K562 (cell line): Measurements from ENCODE around the gene DEPDC1B. TPM values are rescaled to one million over a fixed set of nuclear protein-coding genes. Genes with fewer than 3 reads are reported as not detected.

Source experiments
- ATAC-seq: fragments of 200-7000 bp; cut with Tn5 transposase; 3 replicates; pipeline ENCODE4 v1.9.1; 2020; ENCODE audit warnings: moderate library complexity
- BruUV-seq: library from RNA; stranded (reverse); fragments of 400-500 nt; replicated peaks from 2 replicates; lab custom pipeline; 2021; lab: Mats Ljungman, UMichigan
- CTCF ChIA-PET: fragments of 300-600 bp; formaldehyde crosslinking; extraction: SDS; loops from one replicate; lab custom pipeline; 2021; ENCODE audit warnings: low intra/inter-chr PET ratio; lab: Yijun Ruan, JAX
- POLR2A ChIA-PET: fragments of 300-600, 350-650 bp; sonication (Branson Sonifier 250); formaldehyde crosslinking; extraction: SDS; loops from one replicate; lab custom pipeline; 2021; ENCODE audit warnings: antibody characterized with exemption, inconsistent platforms; lab: Yijun Ruan, JAX
- DNase-seq, 4 experiments: peaks; one replicate each; pipeline versions ENCODE4 v3.0.0 to v3.0.0-alpha.2; 2011 to 2018; ENCODE audit warnings: low spot score in 3 of 4, mixed read lengths in 3 of 4; ENCODE audit errors: extremely low read depth in 1 of 4
- FAIRE-seq: peaks from 2 replicates; lab custom pipeline; 2011; peaks lifted over from hg19 to GRCh38; lab: Jason Lieb, UNC
- H2AFZ ChIP-seq: 2 replicates; pipeline ENCODE4 v1.6.0; 2011; ENCODE audit warnings: low read depth, low read length, control low read depth, inconsistent platforms
- H3K27ac ChIP-seq: fragments of 200-600 bp; 3 replicates; pipeline ENCODE4 v1.8.0; 2011; ENCODE audit warnings: low read depth, mild to moderate bottlenecking, control low read depth, inconsistent platforms, low read length, moderate library complexity, mixed read lengths; ENCODE audit errors: extremely low read depth
- H3K27me3 ChIP-seq, 2 experiments: fragments of 300-600 bp in 1 of 2; 2 replicates in 1 of 2; 3 replicates in 1 of 2; pipeline versions ENCODE4 v1.6.0 to v1.8.0; 2011; ENCODE audit warnings: inconsistent platforms in 2 of 2, low read length in 2 of 2, mild to moderate bottlenecking in 1 of 2, mixed read lengths in 1 of 2, moderate library complexity in 1 of 2; ENCODE audit not compliant: control insufficient read depth in 2 of 2, insufficient read depth in 2 of 2
- H3K36me3 ChIP-seq: fragments of 300-600 bp; 3 replicates; pipeline ENCODE4 v1.8.0; 2011; ENCODE audit warnings: mild to moderate bottlenecking, low read length, inconsistent platforms; ENCODE audit not compliant: control insufficient read depth, insufficient read depth
- H3K4me1 ChIP-seq, 2 experiments: fragments of 200-600 bp in 1 of 2; replicated peaks in 1 of 2; 2 replicates in 1 of 2; 3 replicates in 1 of 2; pipeline versions ENCODE4 v1.5.1 to v1.8.0; 2011; ENCODE audit warnings: inconsistent platforms in 2 of 2, low read length in 2 of 2, mild to moderate bottlenecking in 1 of 2, mixed read lengths in 1 of 2, moderate library complexity in 1 of 2; ENCODE audit not compliant: control insufficient read depth in 2 of 2, insufficient read depth in 2 of 2
- H3K4me2 ChIP-seq: 2 replicates; pipeline ENCODE4 v1.6.1; 2011; ENCODE audit warnings: low read length, control low read depth, inconsistent platforms, mixed read lengths; ENCODE audit not compliant: insufficient read depth
- H3K4me3 ChIP-seq: fragments of 200-600 bp; sonication (generic), shearing (Covaris generic); 2 replicates; pipeline ENCODE4 v1.5.1; 2016; ENCODE audit warnings: control low read depth, inconsistent platforms
- H3K79me2 ChIP-seq: fragments of 200-600 bp; 3 replicates; pipeline ENCODE4 v1.8.0; 2011; ENCODE audit warnings: low read length, inconsistent platforms; ENCODE audit not compliant: control insufficient read depth, insufficient read depth
- H3K9ac ChIP-seq, 2 experiments: 2 replicates each; pipeline versions ENCODE4 v1.6.0 to v1.6.1; 2011; ENCODE audit warnings: low read depth in 2 of 2, low read length in 2 of 2, control low read depth in 1 of 2, inconsistent platforms in 1 of 2, mild to moderate bottlenecking in 1 of 2, mixed read lengths in 1 of 2; ENCODE audit not compliant: insufficient read depth in 1 of 2
- H3K9me1 ChIP-seq: one replicate; pipeline ENCODE4 v1.6.0; 2011; ENCODE audit warnings: inconsistent platforms, mild to moderate bottlenecking, low read length, moderate library complexity; ENCODE audit not compliant: control insufficient read depth, insufficient read depth
- H3K9me3 ChIP-seq: replicated peaks from 2 replicates; pipeline ENCODE4 v1.5.1; 2011; ENCODE audit warnings: low read depth, low read length, inconsistent platforms; ENCODE audit not compliant: control insufficient read depth, insufficient read depth
- H4K20me1 ChIP-seq: replicated peaks from 2 replicates; pipeline ENCODE4 v1.6.1; 2011; ENCODE audit warnings: low read length, inconsistent platforms, mixed read lengths; ENCODE audit not compliant: control insufficient read depth, insufficient read depth
- BRCA1 ChIP-seq, 2 experiments: fragments of 450-650 bp in 1 of 2; sonication (generic) in 1 of 2; formaldehyde crosslinking in 1 of 2; IDR thresholded peaks; 2 replicates each; pipeline versions ENCODE4 v1.5.0 to v1.6.1; 2017 to 2020; ENCODE audit warnings: mild to moderate bottlenecking in 1 of 2, missing genetic modification reagents in 1 of 2
- EGR1 ChIP-seq: fragments of 450-650 bp; conservative IDR thresholded peaks from 2 replicates; pipeline ENCODE4 v1.6.1; 2017; ENCODE audit warnings: mild to moderate bottlenecking
- FIP1L1 ChIP-seq: fragments of 200-400 bp; formaldehyde crosslinking; IDR thresholded peaks from 2 replicates; pipeline ENCODE4 v1.6.1; 2018; ENCODE audit warnings: mild to moderate bottlenecking, low read depth, low read length; ENCODE audit not compliant: poor library complexity, severe bottlenecking
- NFIC ChIP-seq: fragments of 450-650 bp; IDR thresholded peaks from 2 replicates; pipeline ENCODE4 v1.6.1; 2017; ENCODE audit warnings: mild to moderate bottlenecking, inconsistent platforms
- RFX5 ChIP-seq: IDR thresholded peaks from 2 replicates; pipeline ENCODE4 v1.6.1; 2011; ENCODE audit warnings: low read depth, mild to moderate bottlenecking, improper control_type of control experiment, low read length
- XRCC5 ChIP-seq: fragments of 200-400 bp; formaldehyde crosslinking; IDR thresholded peaks from 2 replicates; pipeline ENCODE4 v1.6.1; 2017; ENCODE audit warnings: low read depth, mild to moderate bottlenecking, low read length
- WGBS: fragments of 100-300 bp; shearing (Covaris generic); methylation state at CpG from one replicate; pipeline ENCODE4 v1.1.6; 2016; ENCODE audit warnings: low coverage, mixed read lengths; ENCODE audit not compliant: insufficient coverage; ENCODE audit errors: missing lambda C conversion rate; 5-methylcytosine and 5-hydroxymethylcytosine counted together
- in situ Hi-C: fragments of 300-500 bp; cut with MboI; formaldehyde crosslinking; loops from 4 replicates; pipeline ENCODE4 v1.15.0; 2018; ENCODE audit warnings: inconsistent platforms, mixed read lengths
- intact Hi-C: fragments of 100-400 bp; cut with micrococcal nuclease; formaldehyde crosslinking; loops from 2 replicates; pipeline ENCODE4 v1.14.2; 2022
- polyA plus RNA-seq, 8 experiments: library from polyadenylated mRNA; depleted of rRNA in 4 of 8; stranded (reverse) in 5 of 8; unstranded in 3 of 8; fragments of >200 nt; fragmentation: Nextera tagmentation in 2 of 8; fragmentation: Illumina TruSeq in 1 of 8; extraction: Ambion mirVana in 2 of 8; extraction: Trizol in 1 of 8; gene quantifications; 2 replicates each; pipeline versions ENCODE4 v1.2.1 to v1.2.3, GENCODE V29; 2011 to 2014; ENCODE audit warnings: inconsistent platforms in 1 of 8, missing spikeins in 1 of 8
- total RNA-seq, 7 experiments: library from RNA; depleted of rRNA in 6 of 7; stranded (reverse); fragments of >200 nt in 6 of 7; fragmentation: Illumina TruSeq in 2 of 7; extraction: Trizol in 2 of 7; gene quantifications; 2 replicates each; pipeline versions ENCODE4 v1.2.1 to v1.2.3, GENCODE V29; 2011 to 2021; ENCODE audit warnings: low replicate concordance in 1 of 7
- TF ChIP-seq, protein P1 (sequence below): fragments of 450-650 bp; formaldehyde crosslinking; IDR thresholded peaks from 2 replicates; pipeline ENCODE4 v1.4.0; 2020; ENCODE audit warnings: mild to moderate bottlenecking, mixed read lengths
- TF ChIP-seq, protein P2 (sequence below): fragments of 250-450 bp; sonication (Bioruptor Pico); IDR thresholded peaks from 2 replicates; pipeline ENCODE4 v1.8.0; 2022; ENCODE audit warnings: moderate library complexity, mild to moderate bottlenecking, inconsistent platforms

Gene DEPDC1B
- total and polyA plus RNA-seq, 9 of the 15 experiments (the other 6 are each of a cell fraction or from before 2014, with no cell fraction given), result 36.0 to 67.2 (median 44.5) TPM

DNA sequence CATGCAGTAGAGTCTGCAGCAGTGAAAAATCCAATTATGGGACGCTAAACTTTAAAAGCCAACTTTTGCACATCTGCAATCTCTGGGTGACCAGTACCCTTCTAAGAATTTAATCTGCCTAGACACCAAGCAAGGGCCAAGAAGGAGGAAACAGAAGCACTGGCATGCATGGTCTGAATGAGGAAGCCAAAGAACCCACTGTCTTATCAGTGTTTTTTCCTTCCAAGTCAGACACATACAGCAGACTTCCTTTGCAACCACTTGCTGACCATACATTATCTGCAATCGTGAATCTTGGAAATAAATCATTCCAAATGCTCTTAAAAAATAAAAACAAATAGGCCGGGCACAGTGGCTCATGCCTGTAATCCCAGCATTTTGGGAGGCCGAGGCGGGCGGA, 65.9 kb downstream of the DEPDC1B start:
- no peak for DNase-seq
- Histone ChIP-seq H3K27ac (no peak overlapping the region), H3K4me3 (no peak overlapping the region), H3K79me2 (no peaks in the 10 kb centered on the region), H3K4me2 (no peak overlapping the region), H3K9ac (no peak overlapping the region), H3K9me3 (no peaks in the 10 kb centered on the region), H3K9me1 (no peaks in the 10 kb centered on the region), H3K4me1 (0 out of 5 replicates have a peak, but pooled peaks cover 0 to 4% of the 10 kb centered on the region in 2 experiments), H3K36me3 (peaks cover 54% of the 10 kb centered on the region), H2AFZ (no peak overlapping the region), H3K27me3 (no peaks in the 10 kb centered on the region), H4K20me1 (no peaks in the 10 kb centered on the region)
- CTCF ChIA-PET, result no interaction called here
- BruUV-seq, result no TSS peak
- POLR2A ChIA-PET, result no interaction called here
- no peak for ATAC-seq
- no peak for FAIRE-seq
- no peak for TF ChIP-seq NFIC
- no peak for TF ChIP-seq XRCC5
- no peak for TF ChIP-seq RFX5
- no peak for TF ChIP-seq BRCA1 (IDR thresholded peaks at IDR 0.05)
- no peak for TF ChIP-seq BRCA1 (CRISPR knock-in tag; IDR thresholded peaks at IDR 0.05)
- TF ChIP-seq, protein P1, sequence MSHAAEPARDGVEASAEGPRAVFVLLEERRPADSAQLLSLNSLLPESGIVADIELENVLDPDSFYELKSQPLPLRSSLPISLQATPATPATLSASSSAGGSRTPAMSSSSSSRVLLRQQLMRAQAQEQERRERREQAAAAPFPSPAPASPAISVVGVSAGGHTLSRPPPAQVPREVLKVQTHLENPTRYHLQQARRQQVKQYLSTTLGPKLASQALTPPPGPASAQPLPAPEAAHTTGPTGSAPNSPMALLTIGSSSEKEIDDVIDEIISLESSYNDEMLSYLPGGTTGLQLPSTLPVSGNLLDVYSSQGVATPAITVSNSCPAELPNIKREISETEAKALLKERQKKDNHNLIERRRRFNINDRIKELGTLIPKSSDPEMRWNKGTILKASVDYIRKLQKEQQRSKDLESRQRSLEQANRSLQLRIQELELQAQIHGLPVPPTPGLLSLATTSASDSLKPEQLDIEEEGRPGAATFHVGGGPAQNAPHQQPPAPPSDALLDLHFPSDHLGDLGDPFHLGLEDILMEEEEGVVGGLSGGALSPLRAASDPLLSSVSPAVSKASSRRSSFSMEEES (CRISPR knock-in tag), result no peak
- TF ChIP-seq, protein P2, sequence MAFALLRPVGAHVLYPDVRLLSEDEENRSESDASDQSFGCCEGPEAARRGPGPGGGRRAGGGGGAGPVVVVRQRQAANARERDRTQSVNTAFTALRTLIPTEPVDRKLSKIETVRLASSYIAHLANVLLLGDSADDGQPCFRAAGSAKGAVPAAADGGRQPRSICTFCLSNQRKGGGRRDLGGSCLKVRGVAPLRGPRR (CRISPR knock-in tag), result no peak
- no peak for TF ChIP-seq FIP1L1
- no peak for TF ChIP-seq EGR1
- in situ Hi-C loops, result no loop called here
- WGBS, result 76% methylated on average over 6 of the region's 6 CpGs
- intact Hi-C loops, result no loop called here
